GM12878 (cell line): Measurements from ENCODE around the gene RRM2. TPM values are rescaled to one million over a fixed set of nuclear protein-coding genes. Genes with fewer than 3 reads are reported as not detected.

Source experiments
- CHD2 ChIP-seq: IDR thresholded peaks from 2 replicates; pipeline ENCODE4 v1.6.1; 2011; ENCODE audit warnings: low read depth, low read length, improper control_type of control experiment, borderline replicate concordance
- ETV6 ChIP-seq, 2 experiments: fragments of 450-650 bp in 1 of 2; IDR thresholded peaks in 1 of 2; conservative IDR thresholded peaks in 1 of 2; 2 replicates each; pipeline ENCODE4 v1.6.1; 2014; ENCODE audit warnings: antibody characterized with exemption in 1 of 2, borderline replicate concordance in 1 of 2, low read depth in 1 of 2, mild to moderate bottlenecking in 1 of 2, moderate library complexity in 1 of 2
- HCFC1 ChIP-seq: fragments of 150-350 bp; IDR thresholded peaks from 2 replicates; pipeline ENCODE4 v1.6.1; 2014; ENCODE audit warnings: low read length
- MYC ChIP-seq: IDR thresholded peaks from 2 replicates; pipeline ENCODE4 v1.6.1; 2011; ENCODE audit warnings: mild to moderate bottlenecking, low read length, moderate library complexity, inconsistent platforms; ENCODE audit not compliant: insufficient read depth, insufficient replicate concordance, insufficient read length, severe bottlenecking
- TCF12 ChIP-seq: IDR thresholded peaks from 2 replicates; pipeline ENCODE4 v1.6.1; 2011; ENCODE audit warnings: low read depth, mild to moderate bottlenecking, low read length
- TCF7 ChIP-seq: IDR thresholded peaks from 2 replicates; pipeline ENCODE4 v1.6.1; 2014; ENCODE audit warnings: antibody characterized with exemption, borderline replicate concordance
- YY1 ChIP-seq: IDR thresholded peaks from 2 replicates; pipeline ENCODE4 v1.6.1; 2011; ENCODE audit warnings: low read depth, mild to moderate bottlenecking, low read length
- ZNF622 ChIP-seq: fragments of 450-650 bp; IDR thresholded peaks from 2 replicates; pipeline ENCODE4 v1.6.1; 2017; ENCODE audit warnings: mild to moderate bottlenecking, inconsistent platforms
- polyA plus RNA-seq, 11 experiments: library from polyadenylated mRNA; depleted of rRNA in 4 of 11; unstranded in 6 of 11; stranded (reverse) in 5 of 11; fragments of >200 nt; fragmentation: Nextera tagmentation in 4 of 11; fragmentation: Illumina TruSeq in 1 of 11; extraction: Ambion mirVana in 4 of 11; extraction: Trizol in 1 of 11; gene quantifications; 1 replicate in 1 of 11; 2 replicates in 10 of 11; pipeline versions ENCODE4 v1.2.1 to v1.2.3, GENCODE V29; 2011 to 2016; ENCODE audit warnings: inconsistent platforms in 2 of 11, missing spikeins in 2 of 11, low read depth in 1 of 11
- total RNA-seq, 4 experiments: library from RNA; depleted of rRNA in 3 of 4; stranded (reverse); fragments of >200 nt in 3 of 4; fragmentation: Illumina TruSeq in 1 of 4; extraction: Trizol in 1 of 4; gene quantifications; 2 replicates each; pipeline versions ENCODE4 v1.2.1 to v1.2.3, GENCODE V29; 2013 to 2021
- TF ChIP-seq, protein P1 (sequence below): IDR thresholded peaks from 2 replicates; pipeline ENCODE4 v1.6.1; 2012; ENCODE audit warnings: mild to moderate bottlenecking, low read depth, low read length
- TF ChIP-seq, protein P2 (sequence below): fragments of 150-350 bp; IDR thresholded peaks from 2 replicates; pipeline ENCODE4 v1.6.1; 2016; ENCODE audit warnings: low read depth, low read length

RRM2 gene
- total and polyA plus RNA-seq, 10 of the 15 experiments (the other 5 are each of a cell fraction or from before 2014, with no cell fraction given): 54.4 to 771 (median 159) TPM

DNA sequence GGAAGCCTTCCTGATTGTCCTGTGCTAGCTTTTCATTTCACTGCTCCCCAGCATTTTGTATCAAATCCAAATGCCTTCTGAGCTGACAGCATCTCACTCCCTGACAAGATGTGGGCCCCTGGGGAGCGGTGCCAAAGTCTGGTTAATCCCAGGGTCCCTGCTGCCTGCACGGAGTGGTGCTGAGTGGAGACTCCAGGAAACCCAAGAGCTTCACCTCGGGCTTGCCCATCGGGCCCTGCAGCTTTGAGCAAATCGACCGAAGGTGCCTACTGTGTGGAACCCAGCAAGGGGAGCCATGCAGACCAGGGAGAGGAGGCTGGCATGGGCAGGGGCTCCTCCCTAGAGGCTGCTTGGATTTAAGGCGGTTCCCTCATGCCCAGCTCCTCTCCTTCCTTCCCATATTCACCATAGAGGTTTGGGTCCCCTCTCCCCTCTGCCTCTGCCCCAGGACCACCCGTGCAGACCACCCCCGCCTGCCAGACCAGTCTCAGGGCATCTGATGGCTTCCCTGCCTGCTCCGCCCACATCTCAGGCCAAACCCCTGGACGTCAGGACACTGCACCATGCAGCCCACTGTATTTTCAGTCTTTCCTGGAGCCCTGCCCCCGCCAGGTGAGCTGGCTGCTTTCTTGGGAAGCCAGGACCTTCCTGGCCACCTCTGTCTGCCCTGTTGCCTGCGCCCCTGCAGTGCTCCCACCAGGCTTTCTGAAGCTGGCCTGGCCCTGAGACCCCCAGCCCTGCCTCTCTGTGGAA lies 37.8 kb downstream of the RRM2 start (continued):
- TF ChIP-seq, protein P1, sequence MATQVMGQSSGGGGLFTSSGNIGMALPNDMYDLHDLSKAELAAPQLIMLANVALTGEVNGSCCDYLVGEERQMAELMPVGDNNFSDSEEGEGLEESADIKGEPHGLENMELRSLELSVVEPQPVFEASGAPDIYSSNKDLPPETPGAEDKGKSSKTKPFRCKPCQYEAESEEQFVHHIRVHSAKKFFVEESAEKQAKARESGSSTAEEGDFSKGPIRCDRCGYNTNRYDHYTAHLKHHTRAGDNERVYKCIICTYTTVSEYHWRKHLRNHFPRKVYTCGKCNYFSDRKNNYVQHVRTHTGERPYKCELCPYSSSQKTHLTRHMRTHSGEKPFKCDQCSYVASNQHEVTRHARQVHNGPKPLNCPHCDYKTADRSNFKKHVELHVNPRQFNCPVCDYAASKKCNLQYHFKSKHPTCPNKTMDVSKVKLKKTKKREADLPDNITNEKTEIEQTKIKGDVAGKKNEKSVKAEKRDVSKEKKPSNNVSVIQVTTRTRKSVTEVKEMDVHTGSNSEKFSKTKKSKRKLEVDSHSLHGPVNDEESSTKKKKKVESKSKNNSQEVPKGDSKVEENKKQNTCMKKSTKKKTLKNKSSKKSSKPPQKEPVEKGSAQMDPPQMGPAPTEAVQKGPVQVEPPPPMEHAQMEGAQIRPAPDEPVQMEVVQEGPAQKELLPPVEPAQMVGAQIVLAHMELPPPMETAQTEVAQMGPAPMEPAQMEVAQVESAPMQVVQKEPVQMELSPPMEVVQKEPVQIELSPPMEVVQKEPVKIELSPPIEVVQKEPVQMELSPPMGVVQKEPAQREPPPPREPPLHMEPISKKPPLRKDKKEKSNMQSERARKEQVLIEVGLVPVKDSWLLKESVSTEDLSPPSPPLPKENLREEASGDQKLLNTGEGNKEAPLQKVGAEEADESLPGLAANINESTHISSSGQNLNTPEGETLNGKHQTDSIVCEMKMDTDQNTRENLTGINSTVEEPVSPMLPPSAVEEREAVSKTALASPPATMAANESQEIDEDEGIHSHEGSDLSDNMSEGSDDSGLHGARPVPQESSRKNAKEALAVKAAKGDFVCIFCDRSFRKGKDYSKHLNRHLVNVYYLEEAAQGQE: no peak
- TF ChIP-seq CHD2 (no peak), ZNF622 (no peak), MYC (no peak), TCF7 (no peak), ETV6 (conservative IDR thresholded peaks at IDR 0.05 in 1 of 2, IDR thresholded peaks at IDR 0.05 in 1 of 2; ENCODE audit: borderline replicate concordance in 1 of 2, low read depth in 1 of 2) (no peak), TCF12 (no peak), YY1 (no peak), HCFC1 (no peak)
- TF ChIP-seq, protein P2, sequence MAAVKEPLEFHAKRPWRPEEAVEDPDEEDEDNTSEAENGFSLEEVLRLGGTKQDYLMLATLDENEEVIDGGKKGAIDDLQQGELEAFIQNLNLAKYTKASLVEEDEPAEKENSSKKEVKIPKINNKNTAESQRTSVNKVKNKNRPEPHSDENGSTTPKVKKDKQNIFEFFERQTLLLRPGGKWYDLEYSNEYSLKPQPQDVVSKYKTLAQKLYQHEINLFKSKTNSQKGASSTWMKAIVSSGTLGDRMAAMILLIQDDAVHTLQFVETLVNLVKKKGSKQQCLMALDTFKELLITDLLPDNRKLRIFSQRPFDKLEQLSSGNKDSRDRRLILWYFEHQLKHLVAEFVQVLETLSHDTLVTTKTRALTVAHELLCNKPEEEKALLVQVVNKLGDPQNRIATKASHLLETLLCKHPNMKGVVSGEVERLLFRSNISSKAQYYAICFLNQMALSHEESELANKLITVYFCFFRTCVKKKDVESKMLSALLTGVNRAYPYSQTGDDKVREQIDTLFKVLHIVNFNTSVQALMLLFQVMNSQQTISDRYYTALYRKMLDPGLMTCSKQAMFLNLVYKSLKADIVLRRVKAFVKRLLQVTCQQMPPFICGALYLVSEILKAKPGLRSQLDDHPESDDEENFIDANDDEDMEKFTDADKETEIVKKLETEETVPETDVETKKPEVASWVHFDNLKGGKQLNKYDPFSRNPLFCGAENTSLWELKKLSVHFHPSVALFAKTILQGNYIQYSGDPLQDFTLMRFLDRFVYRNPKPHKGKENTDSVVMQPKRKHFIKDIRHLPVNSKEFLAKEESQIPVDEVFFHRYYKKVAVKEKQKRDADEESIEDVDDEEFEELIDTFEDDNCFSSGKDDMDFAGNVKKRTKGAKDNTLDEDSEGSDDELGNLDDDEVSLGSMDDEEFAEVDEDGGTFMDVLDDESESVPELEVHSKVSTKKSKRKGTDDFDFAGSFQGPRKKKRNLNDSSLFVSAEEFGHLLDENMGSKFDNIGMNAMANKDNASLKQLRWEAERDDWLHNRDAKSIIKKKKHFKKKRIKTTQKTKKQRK: no peak
- TF ChIP-seq, all 136 proteins: peak for 0
